ENCODE measurements around the gene KRT13.
A peak's percentile ranks its signal among the peaks of the same experiment; 100 is the strongest.

Gene KRT13

GRCh38 chr17:41537614-41537954 lies 32.2 kb upstream of the KRT13 start:
- DNase-seq: no peak

GRCh38 chr17:41536741-41537613 lies 31.6 kb upstream of the KRT13 start:
- DNase-seq: no peak

GRCh38 chr17:41535764-41536481 lies 30.5 kb upstream of the KRT13 start:
- DNase-seq: no peak

GRCh38 chr17:41534899-41535546 lies 29.6 kb upstream of the KRT13 start:
- no peak for DNase-seq

- no peak for DNase-seq
Measured at GRCh38 chr17:41533613-41534012, 28.2 kb upstream of the KRT13 start.

- DNase-seq: no peak
Measured at GRCh38 chr17:41532947-41533570, 27.6 kb upstream of the KRT13 start.

GRCh38 chr17:41531993-41532392 lies 26.6 kb upstream of the KRT13 start:
- DNase-seq: no peak

- DNase-seq: no peak
Measured at GRCh38 chr17:41530062-41531048, 24.9 kb upstream of the KRT13 start.

- DNase-seq: peak; percentile 53 to 58
Measured at GRCh38 chr17:41529491-41529915, 24.1 kb upstream of the KRT13 start.

GRCh38 chr17:41528959-41529353 lies 23.5 kb upstream of the KRT13 start:
- DNase-seq: peak; percentile 53 to 58

- DNase-seq: peak in 1 of 2 experiments; percentile 58
Measured at GRCh38 chr17:41527063-41528023, 21.9 kb upstream of the KRT13 start.

GRCh38 chr17:41524261-41524660 lies 18.8 kb upstream of the KRT13 start:
- no peak for DNase-seq

- DNase-seq: no peak
Measured at GRCh38 chr17:41523787-41524186, 18.4 kb upstream of the KRT13 start.

GRCh38 chr17:41523225-41523593 lies 17.8 kb upstream of the KRT13 start:
- no peak for DNase-seq

GRCh38 chr17:41522301-41523224 lies 17.2 kb upstream of the KRT13 start:
- no peak for DNase-seq

GRCh38 chr17:41521574-41522261 lies 16.3 kb upstream of the KRT13 start:
- DNase-seq: peak in 1 of 2 experiments; percentile 28

- DNase-seq: peak; percentile 61 to 89
Measured at GRCh38 chr17:41520821-41521521, 15.6 kb upstream of the KRT13 start.

GRCh38 chr17:41519501-41520224 lies 14.3 kb upstream of the KRT13 start:
- DNase-seq: peak; percentile 94 to 97
